NK-92 (cell line): ENCODE data around the gene FAM72B.
"Not testable (repeated sequence)": the region's sequence is repeated elsewhere in the genome, so short reads cannot be mapped to it uniquely, and the experiment has no call there.

Source experiments
- DNase-seq: peaks from one replicate; lab custom pipeline; 2025; ENCODE audit not compliant: unreplicated experiment; lab: John Stamatoyannopoulos, UW

FAM72B gene

DNA sequence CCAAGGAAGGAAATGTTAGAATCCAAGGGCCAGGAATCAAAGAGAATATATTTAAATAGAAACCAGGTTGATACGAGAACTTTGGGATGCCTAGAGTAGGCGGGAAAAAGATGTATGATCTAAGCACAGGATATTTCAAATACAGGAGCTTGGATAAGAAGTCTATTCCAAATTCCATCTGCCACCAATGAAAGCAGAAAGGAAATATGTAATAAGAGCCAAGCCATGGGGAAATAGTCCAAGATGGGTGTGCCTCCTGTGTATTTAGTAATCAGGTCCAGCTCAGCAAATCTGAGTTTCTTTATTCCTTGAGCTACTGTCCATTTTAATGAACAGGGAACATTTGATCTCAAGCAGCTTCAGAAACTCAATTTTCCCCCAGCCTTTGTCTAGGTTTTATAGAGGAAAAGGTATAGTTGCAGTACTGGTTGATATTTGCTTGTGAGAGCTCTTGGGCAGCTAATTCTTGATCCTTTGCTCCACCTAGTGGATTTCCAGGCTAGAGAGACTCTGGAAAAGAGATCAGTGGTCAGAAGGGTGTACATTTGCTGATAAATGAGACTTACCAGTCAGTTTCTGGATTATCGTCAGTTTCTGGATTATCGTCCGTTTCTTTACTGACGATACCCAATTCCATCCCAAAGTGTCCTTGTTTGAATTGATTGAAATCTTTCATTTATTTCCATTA lies 28.3 kb downstream of the FAM72B start:
- not testable (repeated sequence) for DNase-seq

DNA sequence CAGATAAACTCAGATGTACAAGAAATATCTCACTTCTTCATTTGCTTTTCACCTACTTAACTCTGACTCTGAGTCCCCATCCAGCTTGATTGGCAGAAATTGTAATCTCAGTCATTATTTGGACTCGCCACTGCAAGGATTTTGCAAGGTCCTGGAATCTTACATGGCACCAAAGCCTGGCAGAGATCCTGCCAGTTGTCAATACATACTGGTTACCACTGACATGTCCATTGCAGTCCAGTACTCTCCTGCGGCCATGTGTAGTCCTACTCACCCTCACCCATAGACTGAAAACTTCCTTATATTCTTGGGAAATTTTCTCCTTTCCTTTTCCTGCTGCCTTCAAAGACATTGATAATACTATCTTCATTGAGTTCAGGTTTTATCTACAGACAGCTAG lies 29.3 kb downstream of the FAM72B start:
- not testable (repeated sequence) for DNase-seq

- not testable (repeated sequence) for DNase-seq
Observed at GRCh38 chr1:121152788-121153187, 31.4 kb downstream of the FAM72B start.

GRCh38 chr1:121151294-121151693 lies 32.8 kb downstream of the FAM72B start:
- not testable (repeated sequence) for DNase-seq

DNA sequence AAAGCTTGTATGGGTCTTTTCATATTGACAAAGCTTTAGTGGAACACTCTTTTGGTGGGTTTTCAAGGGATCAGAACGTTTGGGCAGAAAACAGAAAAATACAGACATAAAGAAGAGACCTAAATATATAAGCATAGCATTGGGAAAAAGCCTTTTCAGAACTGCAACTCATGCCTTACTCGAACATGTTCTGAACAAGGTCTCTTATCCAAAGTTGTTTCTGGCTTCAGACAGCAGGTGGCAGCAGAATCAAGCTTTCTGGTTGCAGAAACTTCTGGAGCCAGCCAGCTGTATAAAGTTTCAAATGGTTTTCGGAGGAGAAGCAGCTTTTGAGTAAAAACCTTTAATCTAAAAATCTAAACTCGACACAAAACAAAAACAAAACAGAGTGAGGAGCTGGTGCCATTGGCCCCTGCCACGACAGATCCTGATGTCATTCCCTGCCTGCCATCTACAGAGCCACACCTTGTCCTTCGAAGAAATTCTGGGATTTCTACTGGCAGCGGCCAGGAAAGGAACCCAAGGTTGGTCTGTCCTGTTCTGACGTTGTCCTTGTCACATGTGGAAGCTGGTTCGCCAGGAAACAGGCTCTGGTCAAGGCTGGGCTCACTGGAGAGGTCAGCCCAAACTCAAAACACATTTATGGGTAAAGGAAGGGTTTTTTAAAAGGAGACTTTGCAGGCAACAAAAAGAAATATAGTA lies 35.5 kb downstream of the FAM72B start:
- DNase-seq: not testable (repeated sequence)

DNA sequence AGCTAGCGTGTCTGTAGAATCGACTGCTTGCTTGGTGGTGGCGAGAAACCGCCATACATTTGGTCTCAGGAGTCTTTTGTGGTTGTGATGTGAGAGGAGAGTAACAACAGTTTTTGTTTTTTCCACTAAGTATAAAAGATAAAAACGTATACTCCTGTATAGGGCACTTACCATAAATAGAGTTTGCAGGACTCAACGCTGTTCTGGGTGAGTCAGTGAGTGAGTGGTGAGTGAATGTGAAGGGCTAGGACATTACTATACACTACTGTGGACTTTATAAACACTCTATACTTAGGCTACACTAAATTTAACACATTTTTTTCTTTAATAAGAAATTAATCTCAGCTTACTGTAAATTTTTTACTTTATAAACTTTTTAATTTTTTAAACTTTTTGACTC lies 43.7 kb downstream of the FAM72B start:
- DNase-seq: not testable (repeated sequence)

- not testable (repeated sequence) for DNase-seq
Observed at GRCh38 chr1:121131494-121131893, 52.6 kb downstream of the FAM72B start.

GRCh38 chr1:121118480-121118824 lies 65.7 kb downstream of the FAM72B start:
- DNase-seq: not testable (repeated sequence)
